CD4-positive, alpha-beta T cell treated with Interleukin-21 for 1 hour (primary cell): ENCODE measurements around the gene MLLT11.
"Not testable (repeated sequence)": the region's sequence is repeated elsewhere in the genome, so short reads cannot be mapped to it uniquely, and the experiment has no call there.

Experiments used
- DNase-seq: peaks from one replicate; pipeline ENCODE4 v3.0.0-alpha.2; 2020

The MLLT11 gene

DNA sequence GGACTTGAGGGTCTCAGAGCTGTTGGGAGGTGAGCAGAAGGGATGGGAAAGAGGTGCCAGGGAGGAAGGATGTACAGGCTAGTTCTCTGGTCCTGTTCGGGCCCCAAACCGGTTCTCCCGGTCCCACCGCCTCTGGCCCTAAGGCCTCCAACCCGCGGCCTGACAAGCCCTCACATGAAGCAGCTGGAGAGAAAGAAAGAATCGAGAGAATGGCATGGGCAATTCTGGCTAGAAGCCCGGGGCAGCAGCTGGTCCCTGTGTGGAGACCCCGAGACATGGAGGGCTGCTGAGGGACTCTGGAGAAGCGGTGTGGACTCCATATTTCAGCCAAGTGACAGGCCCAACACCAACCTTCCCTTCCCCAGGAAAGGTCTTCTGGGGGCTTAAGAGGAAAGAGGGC, 1.5 kb upstream of the MLLT11 start:
- no peak for DNase-seq

DNA sequence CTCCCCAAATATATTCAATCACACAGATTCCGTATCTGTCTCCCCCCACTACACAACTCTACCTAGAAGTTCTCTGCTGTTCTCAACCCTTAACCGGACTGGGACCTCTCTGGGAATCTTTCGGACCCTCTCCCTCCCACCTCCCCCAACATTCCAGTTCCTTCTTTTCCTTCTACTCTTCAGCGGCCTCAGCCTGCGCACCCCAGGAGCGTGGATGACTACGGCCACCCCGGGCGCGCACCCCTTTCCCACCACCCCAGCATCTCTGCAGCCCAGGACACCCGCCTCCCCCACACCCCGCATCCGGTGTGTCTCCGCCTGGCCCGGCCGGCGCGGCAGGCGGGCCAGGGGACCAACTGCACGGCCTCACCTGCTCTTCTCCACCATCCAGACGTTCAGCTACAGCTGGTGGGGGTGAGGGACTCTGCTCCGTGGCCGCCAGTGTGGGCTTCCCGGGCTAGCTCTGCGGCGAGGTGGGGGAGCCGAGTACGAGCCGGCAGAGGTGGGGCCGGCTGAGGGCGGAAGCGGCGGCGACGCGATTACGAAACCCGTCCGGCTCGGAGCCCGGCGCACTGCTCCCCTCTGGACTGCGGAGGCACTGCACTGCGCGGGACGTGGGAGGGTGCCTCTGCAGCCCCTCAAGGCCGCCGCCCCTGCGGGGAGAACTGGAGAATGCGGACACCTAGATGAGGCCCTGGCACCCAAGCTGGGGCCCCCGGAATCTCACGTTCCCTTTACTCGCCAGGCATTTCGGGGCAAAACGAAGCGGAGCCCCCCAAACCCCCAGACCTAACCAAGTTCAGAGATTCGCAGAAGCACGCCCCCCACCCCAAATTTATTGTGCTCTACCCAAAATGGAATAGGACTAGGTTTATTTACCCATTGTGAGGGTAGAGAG, 839 bp upstream of the MLLT11 start, which contains the start of gene CDC42SE1:
Gene CDC42SE1 (minus strand): TSS at position 514 of the 898 bp plus-strand sequence. CDS start 3,892 bp downstream, outside the sequence.
- peak; percentile 89 for DNase-seq

DNA sequence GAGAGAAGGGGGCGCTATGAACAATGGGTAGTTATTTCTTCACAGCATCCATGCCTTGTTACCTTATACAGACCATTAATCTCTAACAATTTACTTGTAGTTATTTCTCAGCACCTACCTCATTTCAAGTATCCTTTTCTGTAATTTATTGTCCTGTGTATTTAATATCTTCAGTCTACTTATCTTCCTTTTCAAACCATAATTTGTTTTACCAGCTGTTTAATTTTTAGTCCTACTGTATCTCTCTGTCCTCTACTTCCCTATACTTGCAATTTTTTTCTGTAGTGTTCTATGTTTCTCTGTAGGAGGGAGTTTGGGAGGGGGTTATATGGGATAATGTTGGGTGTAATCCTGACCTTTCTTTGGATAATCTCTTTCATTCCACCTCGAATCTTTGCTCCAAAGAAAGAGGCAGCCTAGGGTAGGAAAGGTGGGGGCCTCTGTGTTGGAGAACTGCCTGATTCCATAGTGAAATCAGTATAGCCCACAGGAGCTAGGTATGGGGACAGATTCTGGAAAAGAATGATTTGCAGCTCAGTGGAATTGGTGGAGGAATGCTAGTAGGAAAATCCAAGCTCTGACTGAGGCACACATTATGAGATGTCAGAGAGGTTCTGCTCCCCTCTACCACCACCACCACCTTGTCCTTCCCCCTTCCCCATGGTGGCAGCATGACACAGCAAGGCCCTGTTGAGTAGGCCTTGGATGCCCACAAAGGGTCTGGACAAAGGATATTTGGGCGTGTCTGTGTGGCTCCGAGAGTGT, 642 bp downstream of the MLLT11 start:
- no peak for DNase-seq

DNA sequence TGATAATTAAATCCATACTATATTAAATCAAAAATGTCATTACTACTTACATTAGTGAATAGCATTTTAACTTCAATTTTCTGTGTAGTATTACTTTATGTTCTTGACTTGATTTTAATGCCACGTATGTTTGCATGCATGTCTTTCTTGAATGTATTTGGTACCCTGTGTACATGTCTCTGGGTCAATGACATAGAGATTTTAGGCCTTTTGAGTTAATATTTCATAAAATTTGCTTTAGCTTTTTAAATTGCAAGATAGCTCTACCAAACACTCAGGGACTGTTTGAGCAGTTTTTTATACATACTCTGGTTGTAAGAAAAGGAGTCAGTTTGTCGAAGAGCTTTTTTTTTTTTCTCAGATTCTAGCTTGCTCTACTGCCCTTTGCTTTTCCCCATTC, 1.5 kb downstream of the MLLT11 start:
- no peak for DNase-seq

DNA sequence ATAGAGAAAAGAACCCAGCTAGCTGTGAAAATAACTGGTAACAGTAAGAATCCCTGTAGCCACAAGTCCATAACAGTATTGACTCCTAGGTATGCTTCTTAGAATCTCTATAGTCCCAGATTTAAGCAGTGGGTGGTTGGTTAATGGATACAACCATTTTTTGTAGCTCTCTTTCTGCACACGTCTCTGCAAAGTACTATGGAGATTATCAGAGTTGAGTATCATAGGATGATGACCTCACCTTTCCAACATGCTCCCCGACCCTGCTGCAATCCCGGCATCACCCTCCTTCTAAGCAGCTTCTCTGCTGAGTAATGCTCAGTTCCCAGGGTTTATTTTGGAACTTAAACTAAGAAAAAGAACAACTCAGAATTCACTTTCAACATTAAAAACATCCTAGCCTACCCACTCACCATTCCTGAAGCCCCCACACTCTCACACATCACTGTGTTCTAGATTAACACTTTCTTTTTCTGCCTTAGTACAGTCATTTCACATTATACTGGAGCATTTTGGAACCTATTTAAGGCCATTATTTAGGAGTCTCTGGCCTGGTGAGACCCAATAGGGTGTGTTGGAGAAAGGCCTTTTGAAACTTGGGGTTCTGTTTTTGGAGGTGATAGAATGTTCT, 2.7 kb downstream of the MLLT11 start:
- DNase-seq: no peak

DNA sequence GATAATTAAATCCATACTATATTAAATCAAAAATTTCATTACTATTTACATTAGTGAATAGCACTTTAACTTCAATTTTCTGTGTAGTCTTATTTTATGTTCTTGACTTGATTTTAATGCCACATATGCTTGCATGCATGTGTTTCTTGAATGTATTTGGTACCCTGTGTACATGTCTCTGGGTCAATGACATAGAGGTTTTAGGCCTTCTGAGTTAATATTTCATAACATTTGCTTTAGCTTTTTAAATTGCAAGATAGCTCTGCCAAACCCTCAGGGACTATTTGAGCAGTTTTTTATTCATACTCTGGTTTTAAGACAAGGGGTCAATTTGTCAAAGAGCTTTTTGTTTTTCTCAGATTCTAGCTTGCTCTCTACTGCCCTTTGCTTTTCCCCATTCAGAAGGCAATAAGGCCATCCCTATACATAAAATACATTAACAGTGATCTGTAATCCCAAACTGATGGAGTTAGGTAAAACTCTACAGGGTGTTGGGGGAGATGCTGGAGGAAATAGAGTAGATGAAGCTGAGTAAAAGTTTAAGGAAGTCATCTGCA, 5.0 kb downstream of the MLLT11 start:
- DNase-seq: no peak

DNA sequence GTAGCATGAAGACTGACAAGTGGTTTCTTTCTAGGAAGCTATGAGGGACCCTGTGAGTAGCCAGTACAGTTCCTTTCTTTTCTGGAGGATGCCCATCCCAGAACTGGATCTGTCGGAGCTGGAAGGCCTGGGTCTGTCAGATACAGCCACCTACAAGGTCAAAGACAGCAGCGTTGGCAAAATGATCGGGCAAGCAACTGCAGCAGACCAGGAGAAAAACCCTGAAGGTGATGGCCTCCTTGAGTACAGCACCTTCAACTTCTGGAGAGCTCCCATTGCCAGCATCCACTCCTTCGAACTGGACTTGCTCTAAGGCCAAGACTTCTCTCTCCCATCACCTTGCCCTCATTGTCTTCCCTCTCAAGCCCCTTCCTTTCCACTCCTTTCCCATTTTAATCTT, 7.0 kb downstream of the MLLT11 start:
- no peak for DNase-seq

DNA sequence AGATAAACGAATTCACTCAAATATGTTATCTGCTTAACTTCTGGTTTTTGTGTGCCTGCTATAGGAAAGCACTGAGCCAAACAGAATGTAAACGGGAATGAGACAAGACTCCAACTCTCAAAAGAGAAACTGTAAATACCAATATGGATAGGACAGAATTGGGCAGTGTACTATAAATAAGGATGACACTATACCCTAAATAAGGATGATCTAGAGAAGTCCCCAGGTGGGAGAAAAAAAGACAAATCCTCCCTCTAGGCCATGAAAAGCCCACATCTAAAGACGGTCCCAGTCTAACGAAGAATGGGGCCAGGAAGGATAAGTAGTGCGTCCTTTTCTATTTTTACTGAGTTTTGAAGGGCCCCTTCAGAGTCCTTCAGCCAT, 8.9 kb downstream of the MLLT11 start:
- no peak for DNase-seq

DNA sequence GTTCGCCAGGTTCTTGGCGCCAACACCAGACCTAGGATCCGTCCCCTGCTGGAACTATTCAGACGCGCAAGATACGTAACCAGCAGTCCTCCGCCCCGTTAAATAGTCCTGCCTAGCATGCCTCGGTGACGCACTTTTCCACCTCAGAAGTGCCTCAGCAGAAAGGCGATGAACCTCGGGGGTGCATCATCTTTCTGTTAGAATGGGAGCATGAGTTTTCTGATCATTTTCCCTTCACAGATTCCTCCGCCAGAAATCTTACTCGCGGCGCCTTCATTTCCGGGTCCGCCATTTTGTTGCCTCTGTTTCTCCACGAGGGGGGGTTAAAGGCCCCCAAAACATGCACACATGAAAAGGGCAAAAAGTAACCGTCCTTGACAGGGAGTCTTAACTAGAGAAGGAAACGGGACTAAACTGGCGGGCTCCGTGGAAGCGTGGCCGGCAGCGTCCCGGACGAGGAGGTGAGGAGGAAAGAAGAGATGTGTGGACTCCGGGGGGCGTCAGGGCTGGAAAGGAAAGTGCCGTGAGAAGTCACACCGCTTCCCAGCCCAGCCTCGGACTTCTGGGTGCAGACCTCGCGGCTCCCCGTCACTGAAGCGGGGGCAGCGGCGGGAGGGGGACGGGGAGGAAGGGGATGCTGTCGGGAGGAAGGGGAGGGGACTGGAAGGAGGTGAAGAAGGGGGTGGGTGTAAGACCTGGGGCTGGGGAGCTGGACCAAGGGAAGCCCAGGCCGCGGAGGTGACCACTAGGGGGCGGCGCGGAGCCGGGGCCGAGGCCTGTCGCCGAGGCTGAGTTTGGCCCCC, 10.5 kb downstream of the MLLT11 start, which contains the start of gene GABPB2:
Gene GABPB2 (plus strand): TSS at position 288 of the 803 bp plus-strand sequence. CDS start 17,429 bp downstream, outside the sequence.
- DNase-seq: peak; percentile 88

DNA sequence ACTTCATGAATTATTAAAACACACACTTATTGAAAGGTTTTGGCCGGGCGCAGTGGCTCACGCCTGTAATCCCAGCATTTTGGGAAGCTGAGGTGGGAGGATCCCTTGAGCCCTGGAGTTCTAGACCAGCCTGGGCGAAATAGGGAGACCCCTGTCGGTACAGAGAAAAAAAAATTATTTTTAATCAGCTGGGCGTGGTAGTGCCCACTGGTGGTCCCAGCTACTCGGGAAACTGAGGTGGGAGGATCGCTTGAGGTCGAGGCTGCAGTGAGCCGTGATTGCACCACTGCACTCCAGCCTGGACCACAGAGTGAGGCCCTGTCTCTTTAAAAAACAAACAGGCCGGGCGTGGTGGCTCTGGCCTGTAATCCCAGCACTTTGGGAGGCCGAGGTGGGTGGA, 12.0 kb downstream of the MLLT11 start:
- no peak for DNase-seq

DNA sequence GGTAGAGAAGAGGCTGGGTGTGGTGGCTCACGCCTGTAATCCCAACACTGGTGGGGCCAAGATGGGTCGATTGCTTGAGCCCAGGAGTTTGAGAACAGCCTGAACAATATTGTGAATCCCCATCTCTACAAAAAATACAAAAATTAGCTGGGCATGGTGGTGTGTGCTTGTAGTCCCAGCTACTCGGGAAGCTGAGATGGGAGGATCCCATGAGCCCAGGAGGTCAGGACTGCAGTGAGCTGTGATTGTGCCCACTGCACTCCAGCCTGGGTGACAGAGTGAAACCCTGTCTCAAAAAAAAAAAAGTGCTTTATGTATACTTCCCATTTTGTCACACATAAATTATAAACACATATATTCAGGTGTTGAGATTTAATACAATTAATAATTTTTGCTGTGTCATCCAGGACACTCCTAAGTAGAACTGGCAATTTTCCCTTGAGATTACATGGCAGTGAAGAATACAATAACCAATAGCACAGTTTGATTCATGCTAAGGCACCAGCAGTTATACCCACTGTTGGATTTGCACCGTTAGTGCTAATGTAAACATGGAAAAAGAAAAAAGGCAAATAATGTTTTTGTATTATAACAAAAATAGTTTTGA, 25.9 kb downstream of the MLLT11 start:
- no peak for DNase-seq

DNA sequence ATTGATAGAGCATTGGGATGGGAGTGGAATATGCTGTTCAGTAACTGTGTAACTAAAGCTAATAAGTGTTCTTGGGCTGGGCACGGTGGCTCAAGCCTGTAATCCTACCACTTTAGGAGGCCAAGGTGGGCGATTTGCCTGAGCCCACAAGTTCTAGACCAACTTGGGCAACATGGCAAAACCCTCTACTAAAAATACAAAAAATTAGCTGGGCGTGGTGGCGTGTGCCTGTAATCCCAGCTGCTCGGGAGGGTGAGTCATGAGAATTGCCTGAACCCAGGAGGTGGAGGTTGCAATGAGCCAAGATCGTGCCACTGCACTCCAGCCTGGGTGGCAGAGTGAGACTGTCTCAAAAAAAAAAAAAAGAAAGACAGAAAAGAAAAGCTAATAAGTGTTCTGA, 37.2 kb downstream of the MLLT11 start:
- DNase-seq: not testable (repeated sequence)

DNA sequence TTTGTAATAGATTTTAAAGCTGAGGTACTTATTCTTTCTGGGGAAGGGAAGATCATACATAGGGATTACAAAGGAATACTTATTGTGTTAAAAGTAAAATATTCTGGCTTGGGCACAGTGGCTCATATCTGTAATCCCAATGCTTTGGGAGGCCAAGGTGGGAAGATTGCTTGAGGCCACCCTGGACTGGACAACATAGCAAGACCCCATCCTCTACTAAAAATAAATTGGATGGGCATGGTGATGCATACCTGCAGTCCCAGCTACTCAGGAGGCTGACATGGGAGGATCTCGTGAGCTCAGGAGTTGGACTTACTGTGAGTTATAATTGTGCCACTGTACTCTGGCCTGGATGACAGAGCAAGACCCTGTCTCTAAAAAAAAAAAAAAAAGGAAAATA, 37.9 kb downstream of the MLLT11 start:
- no peak for DNase-seq

DNA sequence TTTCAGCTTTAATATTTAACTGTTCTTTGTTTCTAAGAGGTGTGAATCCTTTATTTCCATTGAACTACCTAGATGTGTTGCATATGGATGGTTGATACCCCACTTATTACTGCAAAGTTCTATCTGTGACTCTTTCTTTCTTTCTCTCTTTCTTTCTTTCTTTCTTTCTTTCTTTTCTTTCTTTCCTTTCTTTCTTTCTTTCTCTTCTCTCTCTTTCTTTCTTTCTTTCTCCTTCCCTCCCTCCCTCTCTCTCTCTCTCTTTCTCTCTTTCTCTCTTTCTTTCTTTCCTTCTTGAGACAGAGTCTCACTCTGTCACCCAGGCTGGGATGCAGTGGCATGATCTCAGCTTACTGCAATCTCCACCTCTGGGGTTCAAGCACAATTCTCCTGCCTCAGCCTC, 44.4 kb downstream of the MLLT11 start:
- DNase-seq: no peak

DNA sequence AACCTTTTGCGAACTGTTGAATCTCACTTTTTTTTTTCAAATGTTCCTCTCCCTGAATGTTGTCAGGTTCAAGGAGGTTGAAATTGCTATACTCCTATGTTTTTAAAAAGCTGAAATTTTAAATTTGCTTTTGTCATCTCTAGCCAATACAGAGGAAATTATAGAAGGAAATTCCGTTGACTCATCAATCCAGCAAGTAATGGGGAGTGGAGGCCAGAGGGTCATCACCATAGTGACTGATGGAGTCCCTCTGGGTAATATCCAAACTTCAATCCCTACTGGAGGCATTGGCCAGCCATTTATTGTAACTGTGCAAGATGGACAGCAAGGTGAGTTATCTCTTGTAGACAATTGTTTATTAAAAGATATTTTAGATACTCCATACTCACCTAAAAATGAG, 46.7 kb downstream of the MLLT11 start:
- no peak for DNase-seq

DNA sequence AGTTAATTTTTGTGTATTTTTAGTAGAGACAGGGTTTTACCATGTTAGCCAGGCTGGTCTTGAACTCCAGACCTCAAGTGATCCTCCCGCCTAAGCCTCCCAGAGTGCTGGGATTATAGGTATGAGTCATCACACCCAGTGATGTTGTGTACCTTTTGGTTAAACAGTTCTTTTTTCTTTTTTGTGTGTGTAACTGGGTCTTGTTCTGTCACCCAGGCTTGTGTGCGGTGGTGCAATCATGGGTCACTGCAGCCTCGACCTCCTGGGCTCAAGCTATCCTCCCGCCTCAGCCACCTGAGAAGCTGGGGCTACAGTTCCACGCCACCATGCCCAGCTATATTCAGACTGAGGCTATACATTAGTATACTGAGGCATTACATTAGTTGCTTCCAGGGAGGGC, 48.1 kb downstream of the MLLT11 start:
- DNase-seq: no peak

DNA sequence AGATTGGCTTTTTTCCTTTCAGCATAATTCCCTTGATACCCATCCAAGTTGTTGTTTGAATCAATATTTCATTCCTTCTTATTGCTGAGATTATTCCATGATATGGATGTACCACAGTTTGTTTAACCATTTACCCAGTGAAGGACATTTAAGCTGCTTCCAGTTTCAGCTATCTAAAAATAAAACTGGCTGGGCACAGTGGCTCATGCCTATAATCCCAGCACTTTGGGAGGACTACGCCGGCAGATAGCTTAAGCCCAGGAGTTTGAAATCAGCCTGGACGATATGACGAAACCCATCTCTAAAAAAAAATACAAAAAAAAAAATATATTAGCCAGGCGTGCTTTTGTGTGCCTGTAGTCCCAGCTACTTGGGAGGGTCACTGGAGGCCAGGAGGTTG, 53.7 kb downstream of the MLLT11 start:
- DNase-seq: no peak
